Measurements from ENCODE around the gene BPIFA3. TPM values are rescaled to one million over a fixed set of nuclear protein-coding genes. Genes with fewer than 3 reads are reported as not detected.

The BPIFA3 gene
- total and polyA plus RNA-seq, 2 of the 8 experiments (the other 6 are each of a cell fraction or from before 2014, with no cell fraction given), result not detected

- no peak for TF ChIP-seq SRF (IDR thresholded peaks at IDR 0.05; ENCODE audit: low read depth, low read length)
- TF ChIP-seq SAP30 (IDR thresholded peaks at IDR 0.05; ENCODE audit: insufficient read depth, insufficient replicate concordance, low read length), result no peak
- no peak for TF ChIP-seq ATF3 (IDR thresholded peaks at IDR 0.05; ENCODE audit: insufficient read depth, low read depth, low read length)
- TF ChIP-seq RXRA (IDR thresholded peaks at IDR 0.05; ENCODE audit: insufficient read depth, low read depth, low read length), result no peak
Measured at GRCh38 chr20:33242319-33243100, 25.4 kb downstream of the BPIFA3 start (continued).

Data from H1 (cell line).